ENCODE results near the gene TFEB.

Gene TFEB

DNA sequence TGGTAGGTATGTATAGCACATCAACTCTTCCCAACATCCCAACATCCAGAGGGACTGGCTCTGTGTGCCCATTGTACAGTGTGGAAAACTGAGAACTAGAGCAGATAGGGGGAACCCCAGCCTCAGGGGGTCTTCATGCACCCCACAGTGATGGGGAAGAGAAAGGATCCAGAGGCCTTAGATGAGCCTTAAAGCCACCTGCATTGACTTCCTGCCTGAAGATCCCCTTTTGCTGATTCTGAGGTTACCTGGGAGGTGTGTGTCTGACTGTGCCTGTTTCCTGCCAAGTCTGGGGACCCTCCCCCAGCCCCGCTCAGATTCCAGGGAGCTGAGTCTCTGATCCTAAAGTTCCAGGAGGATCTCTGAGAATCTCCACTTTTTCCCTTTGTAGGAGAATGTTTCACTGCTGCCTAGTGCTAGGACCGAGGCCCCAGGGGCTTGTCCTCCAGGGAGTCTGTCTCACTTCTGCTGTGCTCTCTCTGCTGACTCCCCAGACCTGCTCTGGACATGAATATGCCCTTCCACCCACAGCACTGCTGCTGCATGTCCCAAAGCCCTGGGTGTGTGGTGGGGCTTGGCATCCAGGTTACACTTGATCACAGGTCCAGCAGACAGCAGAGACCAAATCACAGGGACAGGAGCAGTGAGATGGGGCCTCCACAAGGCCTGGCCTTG, 24.6 kb upstream of the TFEB start:
- H3K27ac ChIP-seq (ENCODE audit: low read depth, low read length): no peak overlapping the region
- H3K36me3 ChIP-seq (ENCODE audit: insufficient read depth, low read length): no peaks in the 10 kb centered on the region
- no peak overlapping the region for H2AFZ ChIP-seq (ENCODE audit: low read length, unreplicated experiment)
- H3K4me1 ChIP-seq (ENCODE audit: control insufficient read depth, insufficient read depth, low read length, unreplicated experiment): no peaks in the 10 kb centered on the region
- H3K79me2 ChIP-seq (ENCODE audit: control insufficient read depth, insufficient read depth, low read length, unreplicated experiment): no peaks in the 10 kb centered on the region
- H3K27me3 ChIP-seq (ENCODE audit: insufficient read depth, low read length): peaks cover 6% of the 10 kb centered on the region; the same call in 1 of the 2 replicates
- no peak overlapping the region for H3K4me3 ChIP-seq (ENCODE audit: low read depth, low read length)

- Histone ChIP-seq H3K79me2 (ENCODE audit: control insufficient read depth, insufficient read depth, low read length, unreplicated experiment) (no peaks in the 10 kb centered on the region), H3K36me3 (ENCODE audit: insufficient read depth, low read length) (no peaks in the 10 kb centered on the region), H3K27ac (ENCODE audit: low read depth, low read length) (no peak overlapping the region), H3K27me3 (ENCODE audit: insufficient read depth, low read length) (peaks cover 10% of the 10 kb centered on the region; the same call in 1 of the 2 replicates), H3K4me3 (ENCODE audit: low read depth, low read length) (no peak overlapping the region), H3K4me1 (ENCODE audit: control insufficient read depth, insufficient read depth, low read length, unreplicated experiment) (no peaks in the 10 kb centered on the region), H2AFZ (ENCODE audit: low read length, unreplicated experiment) (no peak overlapping the region)
Observed at GRCh38 chr6:41759106-41759904, 23.9 kb upstream of the TFEB start.

DNA sequence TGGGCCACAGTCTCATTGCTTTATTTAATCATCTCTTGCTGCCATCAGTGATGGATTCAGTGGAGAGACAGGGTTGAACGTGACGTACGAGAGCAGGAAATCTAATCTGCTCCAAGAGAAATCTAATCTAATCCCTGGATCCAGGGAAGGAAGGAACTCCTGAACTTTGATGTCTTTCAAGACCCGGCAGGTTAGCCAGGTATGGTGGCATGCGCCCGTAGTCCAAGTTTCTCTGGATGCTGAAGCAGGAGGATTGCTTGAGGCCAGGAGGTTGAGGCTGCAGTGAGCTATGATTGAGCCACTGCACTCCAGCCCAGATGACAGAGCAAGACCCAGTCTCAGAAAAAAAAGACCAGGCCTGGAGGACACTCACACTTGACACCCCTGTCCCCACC, 23.2 kb upstream of the TFEB start:
- Histone ChIP-seq H3K79me2 (ENCODE audit: control insufficient read depth, insufficient read depth, low read length, unreplicated experiment) (no peaks in the 10 kb centered on the region), H3K27ac (ENCODE audit: low read depth, low read length) (no peak overlapping the region), H3K4me3 (ENCODE audit: low read depth, low read length) (no peak overlapping the region), H2AFZ (ENCODE audit: low read length, unreplicated experiment) (no peak overlapping the region), H3K27me3 (ENCODE audit: insufficient read depth, low read length) (peaks cover 17% of the 10 kb centered on the region; the same call in 1 of the 2 replicates), H3K4me1 (ENCODE audit: control insufficient read depth, insufficient read depth, low read length, unreplicated experiment) (no peaks in the 10 kb centered on the region), H3K36me3 (ENCODE audit: insufficient read depth, low read length) (no peaks in the 10 kb centered on the region)

DNA sequence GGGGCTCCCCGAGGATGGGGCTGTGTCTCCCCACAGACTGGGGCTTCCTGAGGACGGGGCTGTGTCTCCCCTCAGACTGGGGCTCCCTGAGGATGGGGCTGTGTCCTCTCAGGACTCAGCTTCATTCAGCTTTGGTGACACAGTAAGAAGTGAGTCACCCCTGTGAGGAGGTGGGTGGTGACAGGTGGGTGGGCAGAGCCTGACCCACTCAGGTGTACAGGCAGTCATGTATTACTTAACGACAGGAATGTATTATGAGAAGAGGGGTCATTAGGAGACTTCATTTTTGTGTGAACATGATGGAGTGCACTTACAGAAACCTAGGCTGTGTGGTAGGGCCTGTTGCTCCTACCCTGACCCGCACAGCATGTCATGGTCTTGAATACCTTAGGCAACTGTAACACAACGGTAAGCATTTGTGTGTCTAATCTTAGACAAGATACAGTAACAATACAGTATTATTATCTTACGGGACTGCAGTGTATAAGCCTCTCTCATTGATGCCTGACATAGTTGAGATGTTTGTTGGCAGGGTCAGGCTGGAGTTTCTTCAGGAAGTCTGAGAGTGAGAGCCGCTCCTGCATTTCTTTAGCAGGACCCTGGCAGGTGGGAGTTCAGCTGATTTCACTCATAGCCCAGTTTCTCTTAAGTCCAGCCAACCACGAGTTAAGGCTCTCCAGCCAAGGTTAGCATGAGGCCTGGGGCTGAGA, 22.7 kb upstream of the TFEB start:
- Histone ChIP-seq H3K4me1 (ENCODE audit: control insufficient read depth, insufficient read depth, low read length, unreplicated experiment) (no peaks in the 10 kb centered on the region), H3K27me3 (ENCODE audit: insufficient read depth, low read length) (peaks cover 20% of the 10 kb centered on the region; the same call in 1 of the 2 replicates), H3K4me3 (ENCODE audit: low read depth, low read length) (no peak overlapping the region), H2AFZ (ENCODE audit: low read length, unreplicated experiment) (no peak overlapping the region), H3K27ac (ENCODE audit: low read depth, low read length) (no peak overlapping the region), H3K79me2 (ENCODE audit: control insufficient read depth, insufficient read depth, low read length, unreplicated experiment) (no peaks in the 10 kb centered on the region), H3K36me3 (ENCODE audit: insufficient read depth, low read length) (no peaks in the 10 kb centered on the region)

GRCh38 chr6:41757271-41757670, 21.9 kb upstream of the TFEB start:
- no peak overlapping the region for H3K4me3 ChIP-seq (ENCODE audit: low read depth, low read length)
- peaks cover 20% of the 10 kb centered on the region; the same call in 1 of the 2 replicates for H3K27me3 ChIP-seq (ENCODE audit: insufficient read depth, low read length)
- H3K27ac ChIP-seq (ENCODE audit: low read depth, low read length): no peak overlapping the region
- H3K79me2 ChIP-seq (ENCODE audit: control insufficient read depth, insufficient read depth, low read length, unreplicated experiment): no peaks in the 10 kb centered on the region
- no peaks in the 10 kb centered on the region for H3K4me1 ChIP-seq (ENCODE audit: control insufficient read depth, insufficient read depth, low read length, unreplicated experiment)
- H3K36me3 ChIP-seq (ENCODE audit: insufficient read depth, low read length): no peaks in the 10 kb centered on the region
- H2AFZ ChIP-seq (ENCODE audit: low read length, unreplicated experiment): no peak overlapping the region

DNA sequence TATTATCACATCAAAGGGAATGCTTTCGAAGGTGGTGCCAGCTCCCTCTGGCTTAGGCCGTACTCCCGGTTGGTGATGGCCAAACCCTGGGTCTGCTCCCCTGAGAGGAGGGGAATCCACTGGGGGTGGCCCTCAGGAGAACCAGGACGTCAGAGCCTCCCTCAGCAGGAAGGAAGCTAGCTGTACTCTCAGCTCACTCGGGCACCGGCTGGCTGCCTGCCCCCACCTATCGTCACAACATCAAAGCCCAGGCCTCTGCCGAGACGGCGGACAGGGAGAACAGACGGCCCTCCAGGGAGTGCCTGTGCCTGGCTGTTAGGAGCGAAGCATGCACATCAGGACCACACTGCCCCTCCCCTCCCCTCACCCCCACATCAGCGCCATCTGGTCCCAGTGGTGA, 20.9 kb upstream of the TFEB start:
- Histone ChIP-seq H3K4me3 (ENCODE audit: low read depth, low read length) (no peak overlapping the region), H3K79me2 (ENCODE audit: control insufficient read depth, insufficient read depth, low read length, unreplicated experiment) (no peaks in the 10 kb centered on the region), H3K4me1 (ENCODE audit: control insufficient read depth, insufficient read depth, low read length, unreplicated experiment) (no peaks in the 10 kb centered on the region), H2AFZ (ENCODE audit: low read length, unreplicated experiment) (no peak overlapping the region), H3K27me3 (ENCODE audit: insufficient read depth, low read length) (peaks cover 20% of the 10 kb centered on the region; the same call in 1 of the 2 replicates), H3K36me3 (ENCODE audit: insufficient read depth, low read length) (no peaks in the 10 kb centered on the region), H3K27ac (ENCODE audit: low read depth, low read length) (no peak overlapping the region)

GRCh38 chr6:41755895-41756294, 20.5 kb upstream of the TFEB start:
- H3K36me3 ChIP-seq (ENCODE audit: insufficient read depth, low read length): no peaks in the 10 kb centered on the region
- no peaks in the 10 kb centered on the region for H3K79me2 ChIP-seq (ENCODE audit: control insufficient read depth, insufficient read depth, low read length, unreplicated experiment)
- H3K27me3 ChIP-seq (ENCODE audit: insufficient read depth, low read length): peaks cover 20% of the 10 kb centered on the region; the same call in 1 of the 2 replicates
- no peak overlapping the region for H3K27ac ChIP-seq (ENCODE audit: low read depth, low read length)
- no peaks in the 10 kb centered on the region for H3K4me1 ChIP-seq (ENCODE audit: control insufficient read depth, insufficient read depth, low read length, unreplicated experiment)
- H2AFZ ChIP-seq (ENCODE audit: low read length, unreplicated experiment): no peak overlapping the region
- no peak overlapping the region for H3K4me3 ChIP-seq (ENCODE audit: low read depth, low read length)

GRCh38 chr6:41750374-41750773, 15.0 kb upstream of the TFEB start:
- Histone ChIP-seq H3K36me3 (ENCODE audit: insufficient read depth, low read length) (no peaks in the 10 kb centered on the region), H3K4me1 (ENCODE audit: control insufficient read depth, insufficient read depth, low read length, unreplicated experiment) (peaks cover 4% of the 10 kb centered on the region), H3K27ac (ENCODE audit: low read depth, low read length) (no peak overlapping the region), H3K79me2 (ENCODE audit: control insufficient read depth, insufficient read depth, low read length, unreplicated experiment) (no peaks in the 10 kb centered on the region), H3K4me3 (ENCODE audit: low read depth, low read length) (no peak overlapping the region), H2AFZ (ENCODE audit: low read length, unreplicated experiment) (no peak overlapping the region), H3K27me3 (ENCODE audit: insufficient read depth, low read length) (peaks cover 15% of the 10 kb centered on the region; the same call in 1 of the 2 replicates)

GRCh38 chr6:41748542-41748941, 13.1 kb upstream of the TFEB start:
- peaks cover 4% of the 10 kb centered on the region for H3K4me1 ChIP-seq (ENCODE audit: control insufficient read depth, insufficient read depth, low read length, unreplicated experiment)
- H3K36me3 ChIP-seq (ENCODE audit: insufficient read depth, low read length): no peaks in the 10 kb centered on the region
- H2AFZ ChIP-seq (ENCODE audit: low read length, unreplicated experiment): no peak overlapping the region

DNA sequence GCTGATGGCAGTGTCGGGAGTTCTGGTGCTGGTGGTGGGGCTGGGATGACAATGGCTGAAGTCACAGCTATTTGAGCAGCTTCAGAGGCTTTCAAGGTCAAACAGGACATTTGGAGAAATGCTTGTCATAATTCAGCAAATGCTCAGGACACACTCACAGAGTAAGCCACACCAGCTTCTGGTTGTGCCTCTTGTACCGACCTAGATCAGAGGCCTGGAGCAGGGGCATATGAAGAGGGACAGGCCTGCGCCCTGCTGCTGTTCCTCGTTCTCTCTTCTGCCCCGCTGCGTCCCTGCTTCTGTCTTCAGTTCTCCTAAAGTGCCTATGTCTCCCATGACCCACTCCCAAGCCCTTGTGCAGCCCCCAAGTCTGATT, 12.7 kb upstream of the TFEB start:
- Histone ChIP-seq H3K79me2 (ENCODE audit: control insufficient read depth, insufficient read depth, low read length, unreplicated experiment) (no peaks in the 10 kb centered on the region), H3K4me3 (ENCODE audit: low read depth, low read length) (no peak overlapping the region), H3K27ac (ENCODE audit: low read depth, low read length) (no peak overlapping the region)

More at GRCh38 chr6:41748542-41748941, 13.1 kb upstream of the TFEB start:
- no peak overlapping the region for H3K27ac ChIP-seq (ENCODE audit: low read depth, low read length)
- no peaks in the 10 kb centered on the region for H3K79me2 ChIP-seq (ENCODE audit: control insufficient read depth, insufficient read depth, low read length, unreplicated experiment)
- no peak overlapping the region for H3K4me3 ChIP-seq (ENCODE audit: low read depth, low read length)
- peaks cover 3% of the 10 kb centered on the region; the same call in 1 of the 2 replicates for H3K27me3 ChIP-seq (ENCODE audit: insufficient read depth, low read length)

More for the DNA sequence above, 12.7 kb upstream of the TFEB start:
- H3K36me3 ChIP-seq (ENCODE audit: insufficient read depth, low read length): no peaks in the 10 kb centered on the region
- peaks cover 4% of the 10 kb centered on the region for H3K4me1 ChIP-seq (ENCODE audit: control insufficient read depth, insufficient read depth, low read length, unreplicated experiment)
- no peak overlapping the region for H2AFZ ChIP-seq (ENCODE audit: low read length, unreplicated experiment)
- no peaks in the 10 kb centered on the region for H3K27me3 ChIP-seq (ENCODE audit: insufficient read depth, low read length)
